ENCODE measurements around the gene CADM2. TPM values are rescaled to one million over a fixed set of nuclear protein-coding genes. Genes with fewer than 3 reads are reported as not detected.

Gene CADM2
- total RNA-seq, 1 donor from 2014 or later = 2.9 TPM

GRCh38 chr3:85053626-85054025 lies 94.8 kb downstream of the CADM2 start:
- H3K9ac ChIP-seq (ENCODE audit: low read length) = no peak overlapping the region
- TF ChIP-seq EZH2 (IDR thresholded peaks at IDR 0.05; ENCODE audit: insufficient read depth, low read length) = no peak
- no peak for TF ChIP-seq CTCF (IDR thresholded peaks at IDR 0.05; ENCODE audit: insufficient read depth, low read depth, low read length)
- Mint-ChIP-seq H3K4me3 (ENCODE audit: unreplicated experiment) (no peak overlapping the region), H3K9me3 (ENCODE audit: unreplicated experiment) (no peaks in the 10 kb centered on the region), H3K36me3 (ENCODE audit: low read depth, unreplicated experiment) (no peaks in the 10 kb centered on the region), H3K27me3 (ENCODE audit: low read depth, unreplicated experiment) (no peaks in the 10 kb centered on the region), H3K4me1 (ENCODE audit: low read depth, unreplicated experiment) (no peaks in the 10 kb centered on the region), H3K27ac (ENCODE audit: unreplicated experiment) (no peak overlapping the region)
- no peak overlapping the region for H3K4me3 ChIP-seq (ENCODE audit: insufficient read depth, low read depth, low read length)
- no peaks in the 10 kb centered on the region for H3K27me3 ChIP-seq (ENCODE audit: insufficient read depth, low read length)
- H2AFZ ChIP-seq (ENCODE audit: low read depth, low read length) = no peak overlapping the region
- no peak overlapping the region for H3K27ac ChIP-seq (ENCODE audit: low read depth, low read length)
- no peaks in the 10 kb centered on the region for H3K36me3 ChIP-seq (ENCODE audit: insufficient read depth, low read length)
- no peaks in the 10 kb centered on the region for H3K4me1 ChIP-seq (ENCODE audit: insufficient read depth, low read length)
- H3K9me3 ChIP-seq (ENCODE audit: insufficient read depth, low read depth, low read length) = no peaks in the 10 kb centered on the region
- H3K4me2 ChIP-seq (ENCODE audit: low read length) = no peak overlapping the region
- no peak for FAIRE-seq
- H3K79me2 ChIP-seq (ENCODE audit: insufficient read depth, low read length) = no peaks in the 10 kb centered on the region
- no peak for DNase-seq (ENCODE audit: low read depth)
- no peaks in the 10 kb centered on the region for H4K20me1 ChIP-seq (ENCODE audit: insufficient read depth, low read length)

GRCh38 chr3:85054579-85054978 lies 95.8 kb downstream of the CADM2 start:
- H3K4me1 Mint-ChIP-seq (ENCODE audit: low read depth, unreplicated experiment) = no peaks in the 10 kb centered on the region
- no peaks in the 10 kb centered on the region for H3K27me3 Mint-ChIP-seq (ENCODE audit: low read depth, unreplicated experiment)
- H3K4me2 ChIP-seq (ENCODE audit: low read length) = no peak overlapping the region
- H2AFZ ChIP-seq (ENCODE audit: low read depth, low read length) = no peak overlapping the region
- H3K27me3 ChIP-seq (ENCODE audit: insufficient read depth, low read length) = no peaks in the 10 kb centered on the region
- no peak overlapping the region for H3K9ac ChIP-seq (ENCODE audit: low read length)
- no peaks in the 10 kb centered on the region for H3K79me2 ChIP-seq (ENCODE audit: insufficient read depth, low read length)
- no peak for DNase-seq (ENCODE audit: low read depth)
- no peaks in the 10 kb centered on the region for H3K9me3 Mint-ChIP-seq (ENCODE audit: unreplicated experiment)
- H3K27ac ChIP-seq (ENCODE audit: low read depth, low read length) = no peak overlapping the region
- H3K9me3 ChIP-seq (ENCODE audit: insufficient read depth, low read depth, low read length) = no peaks in the 10 kb centered on the region
- H3K4me3 Mint-ChIP-seq (ENCODE audit: unreplicated experiment) = no peak overlapping the region
- no peak overlapping the region for H3K4me3 ChIP-seq (ENCODE audit: insufficient read depth, low read depth, low read length)
- no peaks in the 10 kb centered on the region for H3K4me1 ChIP-seq (ENCODE audit: insufficient read depth, low read length)
- FAIRE-seq = no peak
- no peaks in the 10 kb centered on the region for H3K36me3 ChIP-seq (ENCODE audit: insufficient read depth, low read length)
- H4K20me1 ChIP-seq (ENCODE audit: insufficient read depth, low read length) = no peaks in the 10 kb centered on the region
- no peaks in the 10 kb centered on the region for H3K36me3 Mint-ChIP-seq (ENCODE audit: low read depth, unreplicated experiment)
- H3K27ac Mint-ChIP-seq (ENCODE audit: unreplicated experiment) = no peak overlapping the region
- TF ChIP-seq EZH2 (IDR thresholded peaks at IDR 0.05; ENCODE audit: insufficient read depth, low read length) = no peak
- no peak for TF ChIP-seq CTCF (IDR thresholded peaks at IDR 0.05; ENCODE audit: insufficient read depth, low read depth, low read length)

GRCh38 chr3:85068911-85069310 lies 110.1 kb downstream of the CADM2 start:
- DNase-seq (ENCODE audit: low read depth) = no peak
- Mint-ChIP-seq H3K4me1 (ENCODE audit: low read depth, unreplicated experiment) (no peaks in the 10 kb centered on the region), H3K27me3 (ENCODE audit: low read depth, unreplicated experiment) (no peaks in the 10 kb centered on the region), H3K36me3 (ENCODE audit: low read depth, unreplicated experiment) (no peaks in the 10 kb centered on the region), H3K9me3 (ENCODE audit: unreplicated experiment) (no peaks in the 10 kb centered on the region), H3K27ac (ENCODE audit: unreplicated experiment) (no peak overlapping the region), H3K4me3 (ENCODE audit: unreplicated experiment) (no peak overlapping the region)
- H4K20me1 ChIP-seq (ENCODE audit: insufficient read depth, low read length) = no peaks in the 10 kb centered on the region
- no peak overlapping the region for H3K9ac ChIP-seq (ENCODE audit: low read length)
- no peak for FAIRE-seq
- no peak overlapping the region for H3K27ac ChIP-seq (ENCODE audit: low read depth, low read length)
- H3K4me1 ChIP-seq (ENCODE audit: insufficient read depth, low read length) = no peaks in the 10 kb centered on the region
- no peaks in the 10 kb centered on the region for H3K79me2 ChIP-seq (ENCODE audit: insufficient read depth, low read length)
- H3K36me3 ChIP-seq (ENCODE audit: insufficient read depth, low read length) = no peaks in the 10 kb centered on the region
- no peaks in the 10 kb centered on the region for H3K9me3 ChIP-seq (ENCODE audit: insufficient read depth, low read depth, low read length)
- no peaks in the 10 kb centered on the region for H3K27me3 ChIP-seq (ENCODE audit: insufficient read depth, low read length)
- H3K4me2 ChIP-seq (ENCODE audit: low read length) = no peak overlapping the region
- no peak for TF ChIP-seq CTCF (IDR thresholded peaks at IDR 0.05; ENCODE audit: insufficient read depth, low read depth, low read length)
- no peak for TF ChIP-seq EZH2 (IDR thresholded peaks at IDR 0.05; ENCODE audit: insufficient read depth, low read length)
- no peak overlapping the region for H3K4me3 ChIP-seq (ENCODE audit: insufficient read depth, low read depth, low read length)
- H2AFZ ChIP-seq (ENCODE audit: low read depth, low read length) = no peak overlapping the region
